ENCODE measurements around the gene MCM7. TPM values are rescaled to one million over a fixed set of nuclear protein-coding genes. Genes with fewer than 3 reads are reported as not detected.

Gene MCM7
- total and polyA plus RNA-seq, 2 of the 13 experiments (the other 11 are each of a cell fraction or from before 2014, with no cell fraction given): 84.5 to 214 TPM

DNA sequence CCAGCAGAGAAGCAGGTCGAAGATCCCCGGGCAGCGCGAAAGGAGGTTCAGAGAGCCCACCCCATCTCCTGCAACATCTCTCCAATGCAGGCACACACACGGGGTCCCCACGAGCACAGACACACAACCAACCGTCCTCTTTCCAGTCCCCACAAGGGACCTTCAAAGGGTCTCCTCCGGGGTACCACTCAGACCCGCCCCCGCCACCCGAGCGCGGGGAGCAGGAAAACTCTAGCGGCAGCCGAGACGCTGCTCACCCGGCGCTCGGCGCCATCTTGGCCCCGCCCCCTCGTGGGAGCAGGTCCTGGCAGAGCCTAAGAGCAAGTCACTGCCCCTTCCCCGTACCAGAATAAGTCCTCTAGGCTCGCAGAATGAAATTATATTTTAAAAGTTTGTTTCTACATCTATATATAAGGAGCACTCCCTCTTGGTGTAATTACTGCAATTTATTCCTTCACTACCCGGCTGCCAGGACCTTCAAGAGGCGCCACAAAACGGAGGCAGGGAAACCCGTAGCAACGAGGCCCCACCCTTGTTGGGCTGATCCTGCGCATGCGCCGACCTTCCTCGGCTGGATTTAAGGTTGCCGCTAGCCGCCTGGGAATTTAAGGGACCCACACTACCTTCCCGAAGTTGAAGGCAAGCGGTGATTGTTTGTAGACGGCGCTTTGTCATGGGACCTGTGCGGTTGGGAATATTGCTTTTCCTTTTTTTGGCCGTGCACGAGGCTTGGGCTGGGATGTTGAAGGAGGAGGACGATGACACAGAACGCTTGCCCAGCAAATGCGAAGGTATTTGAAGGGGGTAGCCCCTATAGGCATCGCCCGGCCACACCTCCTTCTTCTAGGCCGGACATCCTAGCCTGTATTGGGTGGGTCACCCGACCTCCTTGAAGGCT is 18.1 kb upstream of the MCM7 start, which contains the start of the genes CNPY4 and TAF6 (continued):
- no peak for TF ChIP-seq NR3C1 (CRISPR knock-in tag; IDR thresholded peaks at IDR 0.05)
- no peak for TF ChIP-seq MTA1 (CRISPR knock-in tag; IDR thresholded peaks at IDR 0.05; ENCODE audit: borderline replicate concordance)
- no peak for TF ChIP-seq ETV5 (CRISPR knock-in tag; IDR thresholded peaks at IDR 0.05; ENCODE audit: borderline replicate concordance)
- no peak for TF ChIP-seq SETDB1 (CRISPR knock-in tag; IDR thresholded peaks at IDR 0.05; ENCODE audit: borderline replicate concordance)
- no peak for TF ChIP-seq NFIC (IDR thresholded peaks at IDR 0.05; ENCODE audit: low read length)
- peak; percentile 75; the same call in 1 of the 2 replicates for TF ChIP-seq BRCA1 (CRISPR knock-in tag; IDR thresholded peaks at IDR 0.05)
- no peak for TF ChIP-seq RAD21 (CRISPR knock-in tag; IDR thresholded peaks at IDR 0.05)
- TF ChIP-seq REL (CRISPR knock-in tag; conservative IDR thresholded peaks at IDR 0.05): peak; percentile 28; the same call in 1 of the 2 replicates
- TF ChIP-seq ZNF256 (CRISPR knock-in tag; conservative IDR thresholded peaks at IDR 0.05): peak; percentile 87
- TF ChIP-seq HHEX (CRISPR knock-in tag; IDR thresholded peaks at IDR 0.05): no peak
- peak; percentile 49; the same call in 1 of the 2 replicates for TF ChIP-seq ONECUT2 (CRISPR knock-in tag; IDR thresholded peaks at IDR 0.05)
- peak; percentile 31; the same call in 1 of the 2 replicates for TF ChIP-seq KAT7 (CRISPR knock-in tag; IDR thresholded peaks at IDR 0.05; ENCODE audit: borderline replicate concordance)
- peak in 1 of 2 experiments; percentile 100; a peak in 1 of 4 replicates for TF ChIP-seq EP300 (IDR thresholded peaks at IDR 0.05; ENCODE audit: low read depth in 2 of 2, low read length in 2 of 2)
- peak; percentile 8; the same call in 1 of the 2 replicates for TF ChIP-seq EP300 (CRISPR knock-in tag; IDR thresholded peaks at IDR 0.05; ENCODE audit: borderline replicate concordance)
- no peak for TF ChIP-seq CHCHD3 (CRISPR knock-in tag; IDR thresholded peaks at IDR 0.05)
- no peak for TF ChIP-seq MBNL3 (CRISPR knock-in tag; conservative IDR thresholded peaks at IDR 0.05)
- peak; percentile 25; the same call in 1 of the 2 replicates for TF ChIP-seq ZNF446 (CRISPR knock-in tag; IDR thresholded peaks at IDR 0.05)
- TF ChIP-seq EEA1 (CRISPR knock-in tag; IDR thresholded peaks at IDR 0.05; ENCODE audit: borderline replicate concordance): peak; percentile 77; the same call in 1 of the 2 replicates
- TF ChIP-seq, protein P1, sequence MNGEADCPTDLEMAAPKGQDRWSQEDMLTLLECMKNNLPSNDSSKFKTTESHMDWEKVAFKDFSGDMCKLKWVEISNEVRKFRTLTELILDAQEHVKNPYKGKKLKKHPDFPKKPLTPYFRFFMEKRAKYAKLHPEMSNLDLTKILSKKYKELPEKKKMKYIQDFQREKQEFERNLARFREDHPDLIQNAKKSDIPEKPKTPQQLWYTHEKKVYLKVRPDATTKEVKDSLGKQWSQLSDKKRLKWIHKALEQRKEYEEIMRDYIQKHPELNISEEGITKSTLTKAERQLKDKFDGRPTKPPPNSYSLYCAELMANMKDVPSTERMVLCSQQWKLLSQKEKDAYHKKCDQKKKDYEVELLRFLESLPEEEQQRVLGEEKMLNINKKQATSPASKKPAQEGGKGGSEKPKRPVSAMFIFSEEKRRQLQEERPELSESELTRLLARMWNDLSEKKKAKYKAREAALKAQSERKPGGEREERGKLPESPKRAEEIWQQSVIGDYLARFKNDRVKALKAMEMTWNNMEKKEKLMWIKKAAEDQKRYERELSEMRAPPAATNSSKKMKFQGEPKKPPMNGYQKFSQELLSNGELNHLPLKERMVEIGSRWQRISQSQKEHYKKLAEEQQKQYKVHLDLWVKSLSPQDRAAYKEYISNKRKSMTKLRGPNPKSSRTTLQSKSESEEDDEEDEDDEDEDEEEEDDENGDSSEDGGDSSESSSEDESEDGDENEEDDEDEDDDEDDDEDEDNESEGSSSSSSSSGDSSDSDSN (CRISPR knock-in tag; IDR thresholded peaks at IDR 0.05): peak; percentile 56
- TF ChIP-seq HNF4G (IDR thresholded peaks at IDR 0.05; ENCODE audit: borderline replicate concordance, low read depth, low read length): peak; percentile 8; the same call in 1 of the 2 replicates
- TF ChIP-seq HNF4G (CRISPR knock-in tag; IDR thresholded peaks at IDR 0.05; ENCODE audit: borderline replicate concordance, low read depth): no peak
- TF ChIP-seq, protein P2, sequence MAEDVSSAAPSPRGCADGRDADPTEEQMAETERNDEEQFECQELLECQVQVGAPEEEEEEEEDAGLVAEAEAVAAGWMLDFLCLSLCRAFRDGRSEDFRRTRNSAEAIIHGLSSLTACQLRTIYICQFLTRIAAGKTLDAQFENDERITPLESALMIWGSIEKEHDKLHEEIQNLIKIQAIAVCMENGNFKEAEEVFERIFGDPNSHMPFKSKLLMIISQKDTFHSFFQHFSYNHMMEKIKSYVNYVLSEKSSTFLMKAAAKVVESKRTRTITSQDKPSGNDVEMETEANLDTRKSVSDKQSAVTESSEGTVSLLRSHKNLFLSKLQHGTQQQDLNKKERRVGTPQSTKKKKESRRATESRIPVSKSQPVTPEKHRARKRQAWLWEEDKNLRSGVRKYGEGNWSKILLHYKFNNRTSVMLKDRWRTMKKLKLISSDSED (CRISPR knock-in tag; IDR thresholded peaks at IDR 0.05): 0 out of 2 replicates have a peak, but pooled peaks have one; percentile 21
- TF ChIP-seq SMAD9 (CRISPR knock-in tag; IDR thresholded peaks at IDR 0.05): no peak
- TF ChIP-seq RXRB (CRISPR knock-in tag; IDR thresholded peaks at IDR 0.05; ENCODE audit: borderline replicate concordance): peak; percentile 57
- peak; percentile 31; the same call in 1 of the 2 replicates for TF ChIP-seq MIXL1 (CRISPR knock-in tag; IDR thresholded peaks at IDR 0.05)
- TF ChIP-seq, protein P3, sequence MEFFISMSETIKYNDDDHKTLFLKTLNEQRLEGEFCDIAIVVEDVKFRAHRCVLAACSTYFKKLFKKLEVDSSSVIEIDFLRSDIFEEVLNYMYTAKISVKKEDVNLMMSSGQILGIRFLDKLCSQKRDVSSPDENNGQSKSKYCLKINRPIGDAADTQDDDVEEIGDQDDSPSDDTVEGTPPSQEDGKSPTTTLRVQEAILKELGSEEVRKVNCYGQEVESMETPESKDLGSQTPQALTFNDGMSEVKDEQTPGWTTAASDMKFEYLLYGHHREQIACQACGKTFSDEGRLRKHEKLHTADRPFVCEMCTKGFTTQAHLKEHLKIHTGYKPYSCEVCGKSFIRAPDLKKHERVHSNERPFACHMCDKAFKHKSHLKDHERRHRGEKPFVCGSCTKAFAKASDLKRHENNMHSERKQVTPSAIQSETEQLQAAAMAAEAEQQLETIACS (CRISPR knock-in tag; IDR thresholded peaks at IDR 0.05): no peak

Data from HepG2 (cell line).